H54 (cell line): ENCODE measurements around the gene TRIM65.
"Not testable (repeated sequence)": the region's sequence is repeated elsewhere in the genome, so short reads cannot be mapped to it uniquely, and the experiment has no call there.

Experiments used
- DNase-seq: peaks from one replicate; pipeline ENCODE4 v3.0.0; 2011; ENCODE audit warnings: low spot score, mixed read lengths; ENCODE audit not compliant: insufficient read length
- FAIRE-seq: peaks from 3 replicates; lab custom pipeline; 2011; peaks lifted over from hg19 to GRCh38; lab: Jason Lieb, UNC
- POLR2A ChIP-seq: IDR thresholded peaks from 2 replicates; pipeline ENCODE4 v1.6.1; 2011; ENCODE audit warnings: low read depth, mild to moderate bottlenecking, low read length

The TRIM65 gene

DNA sequence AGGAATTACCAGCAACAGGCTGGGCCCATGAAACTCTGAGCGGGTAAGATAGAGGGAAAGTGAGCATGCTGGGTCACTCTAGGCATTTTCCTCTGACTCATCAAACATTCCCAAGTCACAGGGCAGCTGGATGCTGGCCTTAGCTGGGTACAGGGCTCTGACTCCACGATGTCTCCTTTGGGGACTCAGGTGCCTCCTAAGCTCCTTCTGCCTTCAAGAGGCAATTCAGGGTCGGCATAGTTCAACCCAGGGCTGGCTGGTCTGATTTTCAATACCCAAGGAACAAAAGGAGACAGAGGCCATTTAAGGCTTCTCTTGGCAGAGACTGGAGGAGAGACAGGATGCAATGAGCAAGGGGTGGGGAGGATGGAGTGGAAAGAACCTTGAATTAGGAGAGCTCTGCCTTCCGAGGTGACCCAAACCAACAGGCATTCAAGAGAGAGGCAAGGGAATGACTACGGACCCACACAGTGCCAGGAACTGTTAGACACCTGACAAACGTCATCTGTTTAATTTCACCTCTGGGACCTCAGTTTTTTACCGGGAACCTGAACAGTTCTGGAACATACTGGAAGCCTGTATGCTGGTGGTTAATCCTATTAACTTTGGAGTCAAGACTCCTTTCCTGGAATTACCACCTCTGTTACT, 42.5 kb downstream of the TRIM65 start:
- no peak; the same call in 1 of the 2 replicates for TF ChIP-seq POLR2A
- FAIRE-seq (peak; percentile 64), DNase-seq (peak; percentile 92)

DNA sequence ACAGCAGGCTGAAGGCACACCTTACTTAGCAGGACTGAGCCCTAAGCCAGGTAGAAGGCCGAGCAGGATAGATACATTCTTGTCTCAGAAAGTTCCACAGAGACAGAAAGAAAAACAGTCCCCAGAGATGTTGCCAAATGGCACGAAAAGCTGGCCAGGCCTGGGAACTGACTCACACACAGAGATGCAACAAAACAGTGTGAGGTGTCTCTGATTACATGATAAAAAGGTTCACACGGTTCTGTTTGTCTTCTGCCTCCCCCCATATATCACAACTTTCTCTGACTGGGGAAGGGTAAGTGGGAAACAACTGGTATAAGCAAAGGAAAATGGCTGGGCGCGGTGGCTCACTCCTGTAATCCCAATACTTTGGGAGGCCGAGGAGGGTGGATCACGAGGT, 43.3 kb downstream of the TRIM65 start:
- FAIRE-seq: no peak
- DNase-seq: no peak

DNA sequence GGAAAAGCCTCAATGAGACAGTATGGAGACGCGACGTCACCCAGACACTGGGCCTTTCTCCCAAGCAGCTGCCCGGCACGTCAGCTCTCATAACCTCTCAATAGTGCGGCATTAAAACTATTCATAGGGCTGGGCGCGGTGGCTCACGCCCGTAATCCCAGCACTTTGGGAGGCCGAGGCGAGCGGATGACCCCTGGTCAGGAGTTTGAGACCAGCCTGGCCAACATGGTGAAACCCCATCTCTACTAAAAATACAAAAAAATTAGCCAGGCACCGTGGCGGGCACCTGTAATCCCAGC, 45.1 kb downstream of the TRIM65 start:
- not testable (repeated sequence) for FAIRE-seq, DNase-seq

More for the DNA sequence above, 43.3 kb downstream of the TRIM65 start:
- no peak for TF ChIP-seq POLR2A

DNA sequence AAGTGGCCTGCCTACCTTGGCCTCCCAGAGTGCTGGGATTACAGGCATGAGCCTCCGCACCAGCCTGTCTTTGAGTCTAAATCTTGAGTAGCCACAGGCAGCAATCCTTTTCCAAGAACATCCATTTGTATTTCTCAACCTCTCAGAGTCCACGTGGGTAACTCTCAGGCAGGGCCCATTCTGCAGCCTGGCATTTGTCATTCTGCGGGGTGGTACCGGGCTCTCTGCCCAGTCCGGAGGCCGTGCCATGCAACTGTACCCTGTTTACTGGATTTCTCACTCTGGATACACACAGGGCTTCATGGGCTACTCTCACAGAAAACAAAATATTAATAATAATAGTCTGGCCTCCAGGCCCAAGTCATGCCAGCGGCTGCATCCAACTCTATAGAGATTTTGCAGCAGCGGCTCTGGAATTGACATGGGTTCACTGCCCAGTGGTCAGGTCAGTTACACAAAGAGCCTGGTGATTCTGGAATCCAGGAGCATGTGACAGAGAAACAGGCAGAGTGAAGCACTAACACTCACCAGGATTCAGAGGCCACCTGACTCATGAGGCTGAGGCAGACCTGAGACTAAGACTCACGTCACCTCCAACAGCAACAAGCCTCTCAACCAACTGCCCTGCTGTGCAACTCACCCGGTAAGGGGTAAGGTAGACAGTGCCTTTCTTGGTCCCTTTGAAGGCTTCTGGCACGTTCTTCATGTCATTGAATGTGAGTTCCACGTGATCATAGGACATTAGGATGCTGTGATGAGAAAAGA, 45.6 kb downstream of the TRIM65 start:
- FAIRE-seq (no peak), DNase-seq (no peak)
- TF ChIP-seq POLR2A: no peak

DNA sequence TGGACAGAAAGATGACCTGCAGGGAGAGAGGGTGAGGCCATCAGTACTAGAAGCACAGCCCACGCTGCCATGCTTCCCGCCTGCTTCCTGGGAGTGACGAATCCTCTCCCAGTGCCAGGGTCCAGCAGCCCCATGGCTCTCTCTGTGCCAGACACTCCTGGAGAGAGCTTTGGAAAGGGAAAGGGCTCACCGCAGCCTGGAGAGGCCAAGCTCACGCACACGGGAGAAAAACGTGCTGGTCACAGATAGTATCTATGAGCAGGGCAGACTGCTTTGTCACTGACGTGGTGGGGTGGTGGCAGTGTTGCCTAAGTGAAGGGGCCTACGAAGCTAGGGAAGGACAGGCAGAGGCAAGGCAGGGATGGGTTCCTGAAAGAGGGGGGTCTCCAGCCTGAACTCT, 47.0 kb downstream of the TRIM65 start:
- DNase-seq (no peak), FAIRE-seq (no peak)
- TF ChIP-seq POLR2A: no peak

DNA sequence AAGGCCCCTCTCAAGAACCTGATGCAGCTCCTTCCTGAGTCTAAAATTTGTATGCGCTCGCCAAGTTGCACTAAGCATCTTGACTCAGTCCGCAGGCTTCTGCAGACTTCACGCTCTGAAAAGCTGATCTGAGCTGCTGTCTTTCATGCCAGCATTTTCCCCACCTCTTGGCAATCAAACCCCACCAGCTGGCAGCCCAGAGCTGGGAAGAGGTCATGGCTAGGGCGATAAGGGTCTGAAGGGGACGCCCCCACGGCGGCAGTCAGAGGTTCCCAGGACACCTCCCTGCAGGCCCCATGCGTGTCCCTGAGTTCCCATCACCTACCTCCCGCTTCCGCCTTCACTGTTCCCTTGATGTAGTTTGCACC, 47.5 kb downstream of the TRIM65 start:
- FAIRE-seq (no peak), DNase-seq (no peak)
- no peak for TF ChIP-seq POLR2A

DNA sequence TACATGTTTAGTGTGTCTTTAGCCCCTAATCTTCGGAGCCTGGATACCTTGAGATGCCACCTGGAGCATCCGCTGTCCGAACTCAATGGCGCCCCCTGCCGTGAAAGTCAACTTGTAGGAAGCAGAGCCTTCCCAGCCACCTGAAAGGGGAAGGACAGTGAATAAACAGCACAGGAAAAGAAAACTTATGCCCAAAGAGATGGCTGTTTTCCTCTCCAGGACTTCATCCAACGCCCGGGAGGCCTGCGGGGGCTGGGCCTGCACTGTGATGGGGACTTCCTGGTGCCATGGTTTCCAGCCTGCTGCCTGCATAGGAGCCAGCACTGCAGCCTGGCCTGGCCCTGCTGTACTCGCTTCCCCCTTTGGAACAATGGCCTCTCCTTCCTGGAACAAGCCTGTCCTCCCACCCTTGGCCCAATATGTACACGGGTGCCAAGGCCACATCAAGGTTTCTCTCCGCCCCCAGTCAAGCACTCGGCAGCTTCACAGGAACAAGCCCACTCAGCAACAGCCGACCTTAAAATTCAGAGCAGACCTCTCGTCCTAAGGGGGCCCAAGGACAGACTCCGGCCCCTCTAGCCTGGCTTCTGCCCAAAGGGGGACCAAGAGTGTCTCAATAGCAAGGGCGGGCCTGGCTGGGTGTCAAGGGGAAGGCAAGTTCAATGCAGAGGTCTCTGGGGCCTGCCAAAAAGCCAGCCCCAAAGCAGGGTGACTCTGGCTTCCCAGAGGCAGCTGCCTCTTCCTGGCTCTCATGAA, 48.0 kb downstream of the TRIM65 start:
- FAIRE-seq (no peak), DNase-seq (no peak)
- no peak for TF ChIP-seq POLR2A

DNA sequence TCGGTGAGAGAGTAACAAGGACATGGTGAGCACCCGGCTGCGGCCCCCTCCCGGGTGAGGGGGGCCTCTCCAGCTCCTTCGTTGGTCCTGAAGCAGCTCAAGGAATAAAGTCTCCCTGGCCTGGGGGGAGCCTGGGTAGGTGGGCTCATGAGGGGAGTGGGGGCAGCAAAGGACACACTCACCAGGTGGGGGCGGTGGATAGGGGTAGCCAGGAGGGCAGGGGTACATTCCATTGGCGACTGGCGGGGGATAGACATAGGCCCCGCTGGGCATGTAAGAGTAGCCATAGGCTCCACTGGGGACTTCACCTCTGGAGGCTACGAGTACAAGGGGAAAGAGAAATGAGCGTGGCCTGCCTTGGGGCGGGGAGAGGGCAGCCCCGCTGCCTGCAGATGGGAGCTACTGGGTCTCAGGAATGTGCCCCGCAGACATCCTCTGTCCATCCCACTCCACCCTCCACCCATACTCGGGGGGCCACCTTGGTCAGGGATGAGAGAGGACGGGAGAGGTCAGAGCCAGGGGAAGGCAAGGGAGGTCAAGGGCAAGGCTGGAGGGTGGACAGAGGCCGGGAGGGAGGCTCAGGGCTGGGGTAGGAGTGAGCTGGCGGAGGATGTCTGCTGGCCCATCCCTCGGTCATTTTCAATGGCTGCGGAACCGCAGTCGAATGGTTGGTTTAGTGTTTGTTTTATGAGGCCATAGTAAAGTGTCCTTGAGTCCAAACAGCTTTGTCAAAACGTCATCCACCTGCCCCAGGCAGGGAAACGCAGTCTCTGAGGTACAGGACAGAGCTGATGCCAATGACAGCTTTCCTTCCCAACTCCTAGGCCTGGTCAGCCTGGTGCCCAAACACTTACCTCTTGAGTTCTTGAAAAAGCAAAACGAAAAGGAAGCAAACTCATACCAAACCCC, 48.9 kb downstream of the TRIM65 start:
- DNase-seq: no peak
- no peak for FAIRE-seq
- TF ChIP-seq POLR2A: no peak

DNA sequence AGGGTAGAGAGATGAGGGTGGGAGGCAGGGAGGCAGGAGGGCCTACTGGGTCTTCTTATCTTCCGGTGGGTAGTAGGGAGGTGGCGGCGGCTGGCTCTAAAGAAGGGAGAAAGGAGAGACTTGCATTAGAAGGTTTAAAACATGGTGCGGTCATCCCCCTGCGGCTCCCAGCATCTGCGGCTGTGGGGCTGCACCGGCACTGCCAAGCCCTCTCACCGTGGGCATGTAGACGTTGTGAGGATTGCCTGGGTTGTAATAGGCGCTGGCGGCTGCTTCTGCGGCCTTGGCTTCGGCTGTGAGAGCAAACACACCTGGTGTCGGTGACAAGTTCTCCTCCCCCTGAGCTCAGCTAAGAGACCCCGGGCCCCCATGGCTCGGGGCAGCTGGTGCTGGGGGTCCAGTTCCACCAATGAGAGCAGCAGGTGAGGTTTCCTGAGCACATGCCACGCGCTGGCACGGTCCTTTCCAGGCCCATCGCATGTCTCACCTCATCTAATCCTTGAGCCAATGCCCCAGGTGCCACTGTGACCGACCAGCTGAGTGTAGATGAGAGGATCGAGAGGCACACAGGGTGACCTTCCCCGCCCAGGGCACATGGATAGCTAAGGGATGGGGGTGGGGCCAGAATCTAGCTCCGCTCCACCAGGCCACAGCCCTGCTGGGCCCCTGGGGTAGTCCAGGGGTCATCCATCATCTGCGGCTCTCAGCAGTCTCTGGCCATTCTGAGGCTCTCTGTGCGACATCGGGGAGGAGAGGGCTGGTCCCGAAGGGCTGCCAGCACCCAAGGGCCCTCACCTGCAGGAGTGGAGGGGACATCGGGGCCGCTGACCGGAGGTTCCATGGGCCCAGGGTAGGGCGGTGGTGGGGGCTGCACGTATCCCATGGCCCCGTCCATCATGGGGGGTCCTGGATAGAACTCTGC, 49.8 kb downstream of the TRIM65 start:
- no peak for TF ChIP-seq POLR2A

DNA sequence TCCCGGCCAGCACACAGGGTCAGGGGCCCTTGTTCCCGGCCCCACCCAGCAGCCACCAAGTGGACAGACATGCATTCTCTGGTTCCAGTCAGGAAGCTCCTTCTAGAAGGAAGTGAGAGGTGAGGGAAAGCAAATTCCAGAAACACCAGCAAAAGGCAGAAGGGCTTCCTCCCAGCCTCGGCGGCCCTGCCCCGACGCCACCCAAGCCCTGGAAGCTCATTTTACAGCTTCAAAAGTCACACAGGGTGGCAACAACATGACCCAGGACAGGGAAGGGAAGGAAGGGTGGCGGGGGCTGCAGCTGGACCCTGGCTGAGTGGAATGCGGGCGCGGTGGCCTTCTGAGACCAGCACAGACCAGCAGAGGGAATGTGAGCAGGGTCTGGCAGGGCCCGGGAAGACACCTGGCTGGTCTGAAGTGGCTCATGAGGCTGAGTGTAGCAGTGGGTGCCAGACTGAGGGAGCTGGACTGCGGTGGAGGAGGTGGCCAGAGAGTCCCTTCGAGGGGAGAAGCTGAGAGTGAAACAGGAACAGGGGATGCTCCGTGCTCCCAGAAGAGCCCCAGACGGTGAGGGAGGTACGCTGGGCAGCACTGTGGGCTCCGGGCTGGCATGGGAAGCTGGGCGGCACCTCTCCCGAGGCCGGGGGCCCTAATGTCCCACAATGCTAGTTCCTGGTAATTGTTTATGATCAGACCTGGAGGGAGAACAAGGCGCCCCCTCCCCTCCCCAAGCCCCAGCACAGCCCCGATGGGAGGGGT, 50.6 kb downstream of the TRIM65 start:
- no peak for FAIRE-seq
- no peak for DNase-seq
- no peak for TF ChIP-seq POLR2A

More for the DNA sequence above, 49.8 kb downstream of the TRIM65 start:
- DNase-seq: no peak
- FAIRE-seq: no peak

DNA sequence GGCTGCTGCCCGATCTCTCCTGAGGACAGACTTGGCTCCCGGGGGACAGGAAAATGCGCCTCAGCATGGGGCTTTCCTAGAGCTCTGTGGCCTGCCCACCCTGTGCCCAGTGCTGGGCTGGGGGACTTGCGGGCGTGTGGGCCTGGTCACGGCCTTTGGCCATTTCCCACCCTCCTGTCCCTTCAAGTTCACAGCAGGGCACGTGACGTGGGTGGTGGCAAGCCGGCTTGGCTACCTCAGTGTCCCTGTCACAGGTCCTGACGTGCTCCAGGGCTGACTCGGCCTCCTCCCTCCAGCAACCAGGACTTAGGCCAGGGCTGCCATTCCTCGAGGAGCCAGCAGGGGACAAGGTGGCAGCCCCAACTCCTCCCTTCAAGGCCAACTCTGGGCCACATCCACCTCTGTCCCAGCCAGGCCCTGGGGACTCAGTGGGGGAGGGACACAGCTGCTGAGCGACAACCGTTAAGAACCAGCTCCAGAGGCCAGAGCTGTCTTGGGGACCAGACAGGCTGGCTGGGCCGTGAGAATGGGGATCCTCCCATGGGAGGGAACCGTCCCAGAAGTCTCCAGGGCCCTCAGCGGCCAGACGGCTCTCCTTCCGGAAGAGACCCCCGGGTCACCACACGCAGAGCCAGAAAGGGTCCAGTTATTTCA, 51.6 kb downstream of the TRIM65 start:
- DNase-seq (peak; percentile 92), FAIRE-seq (peak; percentile 33)
- TF ChIP-seq POLR2A: 0 out of 2 replicates have a peak, but pooled peaks have one; percentile 22
